ENCODE data around the gene IFI35. TPM values are rescaled to one million over a fixed set of nuclear protein-coding genes. Genes with fewer than 3 reads are reported as not detected.

Gene IFI35
- total and polyA plus RNA-seq, 2 of the 8 experiments (the other 6 are each of a cell fraction or from before 2014, with no cell fraction given) = 2.5 to 4.7 TPM

- TF ChIP-seq CHD7 (IDR thresholded peaks at IDR 0.05; ENCODE audit: insufficient replicate concordance, low read length) (no peak), TAF1 (IDR thresholded peaks at IDR 0.05; ENCODE audit: low read depth, low read length) (no peak), NANOG (IDR thresholded peaks at IDR 0.05; ENCODE audit: insufficient read depth, low read depth, low read length, poor library complexity, severe bottlenecking) (no peak), TCF12 (IDR thresholded peaks at IDR 0.05; ENCODE audit: low read depth, low read length) (no peak), RAD21 (IDR thresholded peaks at IDR 0.05 in 1 of 2, conservative IDR thresholded peaks at IDR 0.05 in 1 of 2; ENCODE audit: low read depth in 2 of 2, low read length in 2 of 2) (peak; percentile 42 to 59; a peak in 3 of 4 replicates), BCL11A (IDR thresholded peaks at IDR 0.05; ENCODE audit: low read depth in 2 of 2, low read length in 2 of 2) (no peak), SIX5 (IDR thresholded peaks at IDR 0.05; ENCODE audit: low read depth, low read length) (no peak), POLR2A (IDR thresholded peaks at IDR 0.05; ENCODE audit: control extremely low read depth in 1 of 2, low read depth in 2 of 2, low read length in 2 of 2) (peak in 1 of 2 experiments; percentile 52; a peak in 1 of 3 replicates), POU5F1 (IDR thresholded peaks at IDR 0.05; ENCODE audit: low read depth, low read length) (no peak)
Measured at GRCh38 chr17:43006639-43007551, at the start of gene IFI35 (continued).

All from H1 (cell line).